GM12878 (cell line): ENCODE measurements around the gene ABCG1. TPM values are rescaled to one million over a fixed set of nuclear protein-coding genes. Genes with fewer than 3 reads are reported as not detected.

Experiments
- ATAC-seq: fragments of 200-7000 bp; cut with Tn5 transposase; 3 replicates; pipeline ENCODE4 v1.9.1; 2020; ENCODE audit warnings: mild to moderate bottlenecking, moderate library complexity
- BruUV-seq: library from RNA; stranded (reverse); fragments of 400-500 nt; replicated peaks from 2 replicates; lab custom pipeline; 2021; lab: Mats Ljungman, UMichigan
- CTCF ChIA-PET: fragments of 300-600 bp; sonication (Branson Sonifier 250); formaldehyde crosslinking; extraction: SDS; loops from one replicate; lab custom pipeline; 2021; ENCODE audit warnings: inconsistent platforms; lab: Yijun Ruan, JAX
- POLR2A ChIA-PET: fragments of 350-600 bp; formaldehyde crosslinking; extraction: SDS; loops from one replicate; lab custom pipeline; 2021; ENCODE audit warnings: inconsistent platforms; lab: Charles Lee
- RAD21 ChIA-PET: fragments of 300-600 bp; sonication (Branson Sonifier 250); formaldehyde crosslinking; loops from one replicate; lab custom pipeline; 2023; ENCODE audit warnings: antibody characterized with exemption; ENCODE audit not compliant: unreplicated experiment; lab: Charles Lee
- SMC1A ChIA-PET: fragments of 300-600 bp; sonication (Branson Sonifier 250); formaldehyde crosslinking; loops from one replicate; lab custom pipeline; 2023; ENCODE audit not compliant: unreplicated experiment, uncharacterized antibody; lab: Charles Lee
- DNase-seq: peaks from one replicate; pipeline ENCODE4 v3.0.0-alpha.2; 2011; ENCODE audit warnings: low read depth, low spot score
- FAIRE-seq: peaks from 3 replicates; lab custom pipeline; 2011; peaks lifted over from hg19 to GRCh38; lab: Jason Lieb, UNC
- H2AFZ ChIP-seq: 2 replicates; pipeline ENCODE4 v1.6.0; 2011; ENCODE audit warnings: low read depth, low read length, control low read depth; ENCODE audit not compliant: control insufficient read depth
- H3K27ac ChIP-seq: 2 replicates; pipeline ENCODE4 v1.5.1; 2011; ENCODE audit warnings: control low read depth; ENCODE audit not compliant: control insufficient read depth, insufficient read depth
- H3K27me3 ChIP-seq, 2 experiments: replicated peaks in 1 of 2; 2 replicates each; pipeline versions ENCODE4 v1.6.0 to v1.6.1; 2011; ENCODE audit warnings: low read length in 1 of 2; ENCODE audit not compliant: control insufficient read depth in 2 of 2, insufficient read depth in 2 of 2
- H3K36me3 ChIP-seq, 2 experiments: 2 replicates each; pipeline ENCODE4 v1.5.1; 2011; ENCODE audit warnings: low read length in 1 of 2; ENCODE audit not compliant: control insufficient read depth in 2 of 2, insufficient read depth in 2 of 2
- H3K4me1 ChIP-seq: 2 replicates; pipeline ENCODE4 v1.6.1; 2011; ENCODE audit warnings: mild to moderate bottlenecking, low read length, moderate library complexity, mixed read lengths; ENCODE audit not compliant: control insufficient read depth, insufficient read depth
- H3K4me2 ChIP-seq: 2 replicates; pipeline ENCODE4 v1.6.0; 2011; ENCODE audit warnings: control low read depth; ENCODE audit not compliant: control insufficient read depth, insufficient read depth
- H3K4me3 ChIP-seq: fragments of 200-600 bp; sonication (generic); 2 replicates; pipeline ENCODE4 v1.5.1; 2016
- H3K79me2 ChIP-seq: 2 replicates; pipeline ENCODE4 v1.6.0; 2011; ENCODE audit warnings: low read length; ENCODE audit not compliant: control insufficient read depth, insufficient read depth
- H3K9ac ChIP-seq: 2 replicates; pipeline ENCODE4 v1.8.0; 2011; ENCODE audit warnings: low read length, control low read depth, mixed read lengths; ENCODE audit not compliant: control insufficient read depth, insufficient read depth
- H3K9me3 ChIP-seq: replicated peaks from 3 replicates; pipeline ENCODE4 v1.5.1; 2011; ENCODE audit warnings: mild to moderate bottlenecking, low read length; ENCODE audit not compliant: control insufficient read depth, insufficient read depth
- H4K20me1 ChIP-seq: 2 replicates; pipeline ENCODE4 v1.6.0; 2011; ENCODE audit not compliant: control insufficient read depth, insufficient read depth
- BRCA1 ChIP-seq: IDR thresholded peaks from 2 replicates; pipeline ENCODE4 v1.6.1; 2011; ENCODE audit warnings: low read depth, low read length, improper control_type of control experiment
- EED ChIP-seq: sonication (generic); IDR thresholded peaks from 2 replicates; pipeline ENCODE4 v1.6.1; 2016; ENCODE audit warnings: antibody characterized with exemption, low read depth
- ESRRA ChIP-seq: IDR thresholded peaks from 2 replicates; pipeline ENCODE4 v1.6.1; 2012; ENCODE audit warnings: mild to moderate bottlenecking, low read length, improper control_type of control experiment
- ETV6 ChIP-seq, 2 experiments: fragments of 450-650 bp in 1 of 2; IDR thresholded peaks in 1 of 2; conservative IDR thresholded peaks in 1 of 2; 2 replicates each; pipeline ENCODE4 v1.6.1; 2014; ENCODE audit warnings: antibody characterized with exemption in 1 of 2, borderline replicate concordance in 1 of 2, low read depth in 1 of 2, mild to moderate bottlenecking in 1 of 2, moderate library complexity in 1 of 2
- FOS ChIP-seq: IDR thresholded peaks from 3 replicates; pipeline ENCODE4 v1.6.1; 2011; ENCODE audit warnings: borderline replicate concordance; ENCODE audit not compliant: insufficient read length; ENCODE audit errors: extremely low read depth
- KLF5 ChIP-seq: fragments of 450-650 bp; IDR thresholded peaks from 2 replicates; pipeline ENCODE4 v1.6.1; 2014; ENCODE audit warnings: mild to moderate bottlenecking; ENCODE audit not compliant: partially characterized antibody
- NBN ChIP-seq: fragments of 450-650 bp; IDR thresholded peaks from 2 replicates; pipeline ENCODE4 v1.6.1; 2016
- RB1 ChIP-seq: fragments of 450-650 bp; formaldehyde crosslinking; IDR thresholded peaks from 2 replicates; pipeline ENCODE4 v1.6.1; 2017; ENCODE audit warnings: mild to moderate bottlenecking, borderline replicate concordance
- RFX5 ChIP-seq: IDR thresholded peaks from 2 replicates; pipeline ENCODE4 v1.6.1; 2011; ENCODE audit warnings: low read depth, low read length, improper control_type of control experiment
- SRF ChIP-seq, 2 experiments: IDR thresholded peaks; 2 replicates each; pipeline ENCODE4 v1.6.1; 2011; ENCODE audit warnings: low read depth in 2 of 2, low read length in 2 of 2, mild to moderate bottlenecking in 1 of 2, moderate library complexity in 1 of 2
- STAT3 ChIP-seq: IDR thresholded peaks from 2 replicates; pipeline ENCODE4 v1.6.1; 2011; ENCODE audit warnings: low read depth, low read length, improper control_type of control experiment
- YBX1 ChIP-seq: fragments of 450-650 bp; IDR thresholded peaks from 2 replicates; pipeline ENCODE4 v1.6.1; 2016; ENCODE audit warnings: antibody characterized with exemption
- ZNF217 ChIP-seq: fragments of 450-650 bp; IDR thresholded peaks from 2 replicates; pipeline ENCODE4 v1.6.1; 2017; ENCODE audit warnings: antibody characterized with exemption, mild to moderate bottlenecking
- WGBS: methylation state at CpG from one replicate; pipeline ENCODE4 v1.1.6; 2016; ENCODE audit warnings: low lambda C conversion rate; ENCODE audit not compliant: insufficient replicate concordance, insufficient coverage; ENCODE audit errors: missing lambda C conversion rate; 5-methylcytosine and 5-hydroxymethylcytosine counted together
- in situ Hi-C: fragments of 300-500 bp; cut with MboI; formaldehyde crosslinking; loops from 9 replicates; pipeline ENCODE4 v1.14.3; 2018; ENCODE audit warnings: mixed read lengths
- intact Hi-C: fragments of 100-400 bp; cut with micrococcal nuclease; formaldehyde crosslinking; loops from one replicate; pipeline ENCODE4 v1.14.2; 2022; ENCODE audit not compliant: unreplicated experiment
- polyA plus RNA-seq, 11 experiments: library from polyadenylated mRNA; depleted of rRNA in 4 of 11; unstranded in 6 of 11; stranded (reverse) in 5 of 11; fragments of >200 nt; fragmentation: Nextera tagmentation in 4 of 11; fragmentation: Illumina TruSeq in 1 of 11; extraction: Ambion mirVana in 4 of 11; extraction: Trizol in 1 of 11; gene quantifications; 1 replicate in 1 of 11; 2 replicates in 10 of 11; pipeline versions ENCODE4 v1.2.1 to v1.2.3, GENCODE V29; 2011 to 2016; ENCODE audit warnings: inconsistent platforms in 2 of 11, missing spikeins in 2 of 11, low read depth in 1 of 11
- total RNA-seq, 4 experiments: library from RNA; depleted of rRNA in 3 of 4; stranded (reverse); fragments of >200 nt in 3 of 4; fragmentation: Illumina TruSeq in 1 of 4; extraction: Trizol in 1 of 4; gene quantifications; 2 replicates each; pipeline versions ENCODE4 v1.2.1 to v1.2.3, GENCODE V29; 2013 to 2021
- TF ChIP-seq, protein P1 (sequence below): IDR thresholded peaks from 2 replicates; pipeline ENCODE4 v1.6.1; 2012; ENCODE audit warnings: low read depth, low read length, improper control_type of control experiment
- TF ChIP-seq, protein P2 (sequence below): fragments of 450-650 bp; IDR thresholded peaks from 2 replicates; pipeline ENCODE4 v1.6.1; 2017; ENCODE audit warnings: low read depth, mild to moderate bottlenecking, moderate library complexity
- TF ChIP-seq, protein P3 (sequence below): fragments of 450-650 bp; IDR thresholded peaks from 2 replicates; pipeline ENCODE4 v1.6.1; 2018; ENCODE audit warnings: borderline replicate concordance, mild to moderate bottlenecking; ENCODE audit not compliant: partially characterized antibody
- TF ChIP-seq, protein P4 (sequence below): fragments of 450-650 bp; IDR thresholded peaks from 2 replicates; pipeline ENCODE4 v1.6.1; 2017; ENCODE audit warnings: antibody characterized with exemption, mild to moderate bottlenecking, moderate library complexity

ABCG1 gene
- total and polyA plus RNA-seq, 10 of the 15 experiments (the other 5 are each of a cell fraction or from before 2014, with no cell fraction given): 0.59 to 19.3 (median 5.7) TPM

DNA sequence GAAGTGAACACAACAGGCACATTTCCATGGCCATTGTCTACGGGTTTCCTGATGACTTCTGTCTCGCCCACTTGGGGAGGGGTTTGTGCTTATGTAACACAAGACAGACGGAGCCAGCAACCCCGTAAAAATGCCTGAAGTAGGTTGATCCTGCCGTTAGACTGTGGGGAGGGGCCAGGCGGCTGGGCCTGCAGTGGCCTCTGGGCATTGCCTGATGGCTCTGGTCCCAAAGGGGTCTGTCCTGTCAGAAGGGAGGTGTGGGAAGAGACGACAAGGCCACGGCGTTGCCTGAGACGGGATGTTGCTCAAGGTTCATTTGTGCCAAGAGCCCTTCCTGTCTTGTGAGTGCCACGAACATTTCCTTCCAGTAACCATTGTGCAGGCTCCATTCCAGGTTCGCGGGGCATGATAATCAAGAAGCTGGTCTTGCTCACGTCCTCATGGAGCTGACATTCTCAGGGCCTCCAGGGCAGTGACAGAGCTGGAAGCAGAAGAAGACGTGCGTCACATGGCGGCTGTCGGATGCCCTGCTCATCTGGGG is 44.7 kb downstream of the ABCG1 start:
- Histone ChIP-seq H3K27ac (no peak overlapping the region), H3K36me3 (no peaks in the 10 kb centered on the region; a peak in 1 of 4 replicates), H4K20me1 (no peaks in the 10 kb centered on the region), H3K9me3 (no peaks in the 10 kb centered on the region), H3K79me2 (no peaks in the 10 kb centered on the region), H3K4me1 (no peaks in the 10 kb centered on the region), H2AFZ (no peak overlapping the region), H3K27me3 (no peaks in the 10 kb centered on the region; a peak in 1 of 4 replicates), H3K9ac (no peak overlapping the region), H3K4me2 (no peak overlapping the region), H3K4me3 (no peak overlapping the region)
- WGBS: 29% methylated on average over 18 of the region's 18 CpGs
- POLR2A ChIA-PET: no interaction called here
- DNase-seq: no peak
- FAIRE-seq: no peak
- in situ Hi-C loops: no loop called here
- CTCF ChIA-PET: interaction anchor here (0.6 to 1.8 kb wide), 5 partner anchors 11 to 980 kb away, joined by 3 to 5 read pairs (median 3); no protein-coding TSS in a partner anchor
- BruUV-seq: no TSS peak
- intact Hi-C loops: no loop called here
- no peak for ATAC-seq
- SMC1A ChIA-PET: no interaction called here
- RAD21 ChIA-PET: interaction anchor here (1.8 kb wide), 1 partner anchor 118 kb away, joined by 8 read pairs; no protein-coding TSS in a partner anchor
- TF ChIP-seq EED (no peak), RFX5 (no peak), SRF (IDR thresholded peaks at IDR 0.05; ENCODE audit: low read depth in 2 of 2, low read length in 2 of 2) (no peak), BRCA1 (no peak), FOS (no peak), YBX1 (no peak), ETV6 (conservative IDR thresholded peaks at IDR 0.05 in 1 of 2, IDR thresholded peaks at IDR 0.05 in 1 of 2; ENCODE audit: borderline replicate concordance in 1 of 2, low read depth in 1 of 2) (no peak), ZNF217 (no peak), RB1 (no peak), ESRRA (no peak), KLF5 (no peak), STAT3 (no peak), NBN (no peak)
- TF ChIP-seq, protein P1, sequence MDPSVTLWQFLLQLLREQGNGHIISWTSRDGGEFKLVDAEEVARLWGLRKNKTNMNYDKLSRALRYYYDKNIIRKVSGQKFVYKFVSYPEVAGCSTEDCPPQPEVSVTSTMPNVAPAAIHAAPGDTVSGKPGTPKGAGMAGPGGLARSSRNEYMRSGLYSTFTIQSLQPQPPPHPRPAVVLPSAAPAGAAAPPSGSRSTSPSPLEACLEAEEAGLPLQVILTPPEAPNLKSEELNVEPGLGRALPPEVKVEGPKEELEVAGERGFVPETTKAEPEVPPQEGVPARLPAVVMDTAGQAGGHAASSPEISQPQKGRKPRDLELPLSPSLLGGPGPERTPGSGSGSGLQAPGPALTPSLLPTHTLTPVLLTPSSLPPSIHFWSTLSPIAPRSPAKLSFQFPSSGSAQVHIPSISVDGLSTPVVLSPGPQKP: no peak
- TF ChIP-seq, protein P2, sequence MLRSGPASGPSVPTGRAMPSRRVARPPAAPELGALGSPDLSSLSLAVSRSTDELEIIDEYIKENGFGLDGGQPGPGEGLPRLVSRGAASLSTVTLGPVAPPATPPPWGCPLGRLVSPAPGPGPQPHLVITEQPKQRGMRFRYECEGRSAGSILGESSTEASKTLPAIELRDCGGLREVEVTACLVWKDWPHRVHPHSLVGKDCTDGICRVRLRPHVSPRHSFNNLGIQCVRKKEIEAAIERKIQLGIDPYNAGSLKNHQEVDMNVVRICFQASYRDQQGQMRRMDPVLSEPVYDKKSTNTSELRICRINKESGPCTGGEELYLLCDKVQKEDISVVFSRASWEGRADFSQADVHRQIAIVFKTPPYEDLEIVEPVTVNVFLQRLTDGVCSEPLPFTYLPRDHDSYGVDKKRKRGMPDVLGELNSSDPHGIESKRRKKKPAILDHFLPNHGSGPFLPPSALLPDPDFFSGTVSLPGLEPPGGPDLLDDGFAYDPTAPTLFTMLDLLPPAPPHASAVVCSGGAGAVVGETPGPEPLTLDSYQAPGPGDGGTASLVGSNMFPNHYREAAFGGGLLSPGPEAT: no peak
- TF ChIP-seq, protein P3, sequence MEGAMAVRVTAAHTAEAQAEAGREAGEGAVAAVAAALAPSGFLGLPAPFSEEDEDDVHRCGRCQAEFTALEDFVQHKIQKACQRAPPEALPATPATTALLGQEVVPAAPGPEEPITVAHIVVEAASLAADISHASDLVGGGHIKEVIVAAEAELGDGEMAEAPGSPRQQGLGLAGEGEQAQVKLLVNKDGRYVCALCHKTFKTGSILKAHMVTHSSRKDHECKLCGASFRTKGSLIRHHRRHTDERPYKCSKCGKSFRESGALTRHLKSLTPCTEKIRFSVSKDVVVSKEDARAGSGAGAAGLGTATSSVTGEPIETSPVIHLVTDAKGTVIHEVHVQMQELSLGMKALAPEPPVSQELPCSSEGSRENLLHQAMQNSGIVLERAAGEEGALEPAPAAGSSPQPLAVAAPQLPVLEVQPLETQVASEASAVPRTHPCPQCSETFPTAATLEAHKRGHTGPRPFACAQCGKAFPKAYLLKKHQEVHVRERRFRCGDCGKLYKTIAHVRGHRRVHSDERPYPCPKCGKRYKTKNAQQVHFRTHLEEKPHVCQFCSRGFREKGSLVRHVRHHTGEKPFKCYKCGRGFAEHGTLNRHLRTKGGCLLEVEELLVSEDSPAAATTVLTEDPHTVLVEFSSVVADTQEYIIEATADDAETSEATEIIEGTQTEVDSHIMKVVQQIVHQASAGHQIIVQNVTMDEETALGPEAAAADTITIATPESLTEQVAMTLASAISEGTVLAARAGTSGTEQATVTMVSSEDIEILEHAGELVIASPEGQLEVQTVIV: no peak
- TF ChIP-seq, protein P4, sequence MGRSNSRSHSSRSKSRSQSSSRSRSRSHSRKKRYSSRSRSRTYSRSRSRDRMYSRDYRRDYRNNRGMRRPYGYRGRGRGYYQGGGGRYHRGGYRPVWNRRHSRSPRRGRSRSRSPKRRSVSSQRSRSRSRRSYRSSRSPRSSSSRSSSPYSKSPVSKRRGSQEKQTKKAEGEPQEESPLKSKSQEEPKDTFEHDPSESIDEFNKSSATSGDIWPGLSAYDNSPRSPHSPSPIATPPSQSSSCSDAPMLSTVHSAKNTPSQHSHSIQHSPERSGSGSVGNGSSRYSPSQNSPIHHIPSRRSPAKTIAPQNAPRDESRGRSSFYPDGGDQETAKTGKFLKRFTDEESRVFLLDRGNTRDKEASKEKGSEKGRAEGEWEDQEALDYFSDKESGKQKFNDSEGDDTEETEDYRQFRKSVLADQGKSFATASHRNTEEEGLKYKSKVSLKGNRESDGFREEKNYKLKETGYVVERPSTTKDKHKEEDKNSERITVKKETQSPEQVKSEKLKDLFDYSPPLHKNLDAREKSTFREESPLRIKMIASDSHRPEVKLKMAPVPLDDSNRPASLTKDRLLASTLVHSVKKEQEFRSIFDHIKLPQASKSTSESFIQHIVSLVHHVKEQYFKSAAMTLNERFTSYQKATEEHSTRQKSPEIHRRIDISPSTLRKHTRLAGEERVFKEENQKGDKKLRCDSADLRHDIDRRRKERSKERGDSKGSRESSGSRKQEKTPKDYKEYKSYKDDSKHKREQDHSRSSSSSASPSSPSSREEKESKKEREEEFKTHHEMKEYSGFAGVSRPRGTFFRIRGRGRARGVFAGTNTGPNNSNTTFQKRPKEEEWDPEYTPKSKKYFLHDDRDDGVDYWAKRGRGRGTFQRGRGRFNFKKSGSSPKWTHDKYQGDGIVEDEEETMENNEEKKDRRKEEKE: no peak
